GM19099 (cell line): ENCODE results near the gene ST6GALNAC4.

Experiments used
- POLR2A ChIP-seq: IDR thresholded peaks from 3 replicates; pipeline ENCODE4 v1.6.1; 2011; ENCODE audit warnings: low read depth; ENCODE audit not compliant: insufficient read length; ENCODE audit errors: extremely low read depth

The ST6GALNAC4 gene

GRCh38 chr9:127896395-127897192 is 20.2 kb downstream of the ST6GALNAC4 start:
- TF ChIP-seq POLR2A = no peak

- TF ChIP-seq POLR2A = no peak
Observed at GRCh38 chr9:127895811-127896210, 21.0 kb downstream of the ST6GALNAC4 start.

GRCh38 chr9:127893392-127893791 is 23.4 kb downstream of the ST6GALNAC4 start:
- no peak for TF ChIP-seq POLR2A

- TF ChIP-seq POLR2A = no peak
Observed at GRCh38 chr9:127892831-127893230, 24.0 kb downstream of the ST6GALNAC4 start.

DNA sequence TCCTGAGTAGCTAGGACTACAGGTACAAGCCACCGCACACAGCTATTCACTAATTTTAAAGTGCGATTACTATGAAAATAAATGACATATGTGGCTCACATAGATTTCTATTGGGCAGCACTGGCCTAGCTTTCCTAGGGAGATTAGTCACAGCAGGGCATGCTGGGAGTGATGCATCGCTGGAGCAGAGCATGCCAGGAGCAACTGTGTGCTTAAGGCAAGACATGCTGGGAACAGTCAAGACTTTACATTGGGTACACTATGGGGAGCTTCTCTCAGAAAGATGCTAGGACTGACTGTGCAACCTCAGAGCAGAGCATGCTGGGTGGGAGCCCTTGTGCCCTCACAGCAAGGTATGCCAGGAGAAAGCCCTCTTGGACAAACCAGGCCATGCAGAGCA is 26.8 kb downstream of the ST6GALNAC4 start:
- TF ChIP-seq POLR2A = no peak

- TF ChIP-seq POLR2A = no peak
Observed at GRCh38 chr9:127887792-127888191, 29.0 kb downstream of the ST6GALNAC4 start.

- TF ChIP-seq POLR2A = no peak
Observed at GRCh38 chr9:127886401-127886972, 30.4 kb downstream of the ST6GALNAC4 start.

- no peak for TF ChIP-seq POLR2A
Observed at GRCh38 chr9:127885508-127886281, 31.1 kb downstream of the ST6GALNAC4 start.

GRCh38 chr9:127884976-127885490 is 31.8 kb downstream of the ST6GALNAC4 start:
- no peak for TF ChIP-seq POLR2A

- TF ChIP-seq POLR2A = no peak
Observed at GRCh38 chr9:127884427-127884911, 32.4 kb downstream of the ST6GALNAC4 start.

- TF ChIP-seq POLR2A = no peak
Observed at GRCh38 chr9:127883959-127884358, 32.9 kb downstream of the ST6GALNAC4 start.

- no peak for TF ChIP-seq POLR2A
Observed at GRCh38 chr9:127880143-127880542, 36.7 kb downstream of the ST6GALNAC4 start.

- TF ChIP-seq POLR2A = no peak
Observed at GRCh38 chr9:127878652-127879390, 38.0 kb downstream of the ST6GALNAC4 start.

- TF ChIP-seq POLR2A = no peak
Observed at GRCh38 chr9:127878001-127878651, 38.7 kb downstream of the ST6GALNAC4 start.

- TF ChIP-seq POLR2A = no peak
Observed at GRCh38 chr9:127877566-127877998, 39.3 kb downstream of the ST6GALNAC4 start, which contains the start of gene AK1. Gene AK1, minus strand, starts transcription at chr9:127877675. Its CDS starts 3,058 bp downstream, at chr9:127874617.
